Stimulated activated CD8-positive, alpha-beta memory T cell treated with anti-CD3 and anti-CD28 coated beads, Interleukin-7, amount 100 ng/mL, for 24 hours (primary cell): Measurements from ENCODE around the gene DSC2.

Experiments
- DNase-seq: peaks from one replicate; pipeline ENCODE4 v3.0.0-alpha.2; 2020; ENCODE audit warnings: low read depth

Gene DSC2

DNA sequence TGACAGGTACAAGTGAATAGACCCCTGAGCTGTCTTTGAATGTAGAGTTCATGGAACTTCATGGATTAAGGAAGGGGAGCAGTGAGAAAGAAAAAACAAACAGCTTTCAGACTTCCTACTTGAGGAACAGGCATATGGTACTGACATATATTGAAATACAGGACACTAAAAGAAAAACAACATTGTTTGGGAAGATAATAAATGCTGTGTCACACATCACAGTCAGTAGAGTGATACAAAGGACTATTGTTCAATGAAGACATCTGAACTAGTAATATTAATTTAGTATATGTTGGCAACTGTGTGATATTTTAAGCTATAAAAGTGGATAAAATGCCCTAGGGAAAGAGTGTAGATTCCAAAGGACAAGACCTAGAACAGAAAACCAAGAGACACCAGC, 3.3 kb downstream of the DSC2 start:
- DNase-seq: no peak

DNA sequence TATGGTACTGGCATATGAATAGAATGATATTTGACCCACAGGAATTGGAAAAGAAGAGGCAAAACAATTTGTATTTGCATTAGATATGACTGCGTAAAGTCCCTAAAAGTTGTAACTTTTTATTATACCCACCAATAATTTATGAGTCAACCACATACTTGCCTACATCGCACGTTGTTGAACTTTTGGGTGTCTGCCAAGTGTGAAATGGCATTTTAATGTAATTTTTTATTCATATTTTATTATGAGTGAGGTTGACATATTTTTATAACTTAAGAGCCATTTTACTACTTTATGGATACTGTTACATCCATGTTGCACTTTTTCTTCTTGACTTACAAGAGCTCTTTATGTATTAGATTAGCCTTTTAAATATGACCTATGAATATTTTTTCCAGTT, 4.6 kb downstream of the DSC2 start:
- DNase-seq: no peak

- no peak for DNase-seq
Observed at GRCh38 chr18:31093880-31094279, 8.3 kb downstream of the DSC2 start.

DNA sequence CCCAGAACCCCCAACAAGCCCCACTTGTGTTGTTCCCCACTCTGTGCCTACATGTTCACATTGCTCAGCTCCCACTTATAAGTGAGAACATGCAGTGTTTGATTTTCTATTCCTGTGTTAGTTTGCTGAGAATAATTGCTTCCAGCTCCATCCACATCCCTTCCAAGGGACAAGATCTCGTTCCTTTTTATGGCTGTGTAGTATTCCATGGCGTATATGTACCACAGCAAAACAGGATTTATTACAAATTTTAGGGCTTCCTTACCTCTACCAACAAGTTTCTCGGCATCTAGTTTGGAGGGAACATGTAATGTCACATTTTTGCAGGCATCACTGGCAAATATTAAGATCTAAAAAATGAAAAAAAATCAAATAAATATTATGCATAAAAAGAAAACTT, 8.9 kb downstream of the DSC2 start:
- DNase-seq: no peak

DNA sequence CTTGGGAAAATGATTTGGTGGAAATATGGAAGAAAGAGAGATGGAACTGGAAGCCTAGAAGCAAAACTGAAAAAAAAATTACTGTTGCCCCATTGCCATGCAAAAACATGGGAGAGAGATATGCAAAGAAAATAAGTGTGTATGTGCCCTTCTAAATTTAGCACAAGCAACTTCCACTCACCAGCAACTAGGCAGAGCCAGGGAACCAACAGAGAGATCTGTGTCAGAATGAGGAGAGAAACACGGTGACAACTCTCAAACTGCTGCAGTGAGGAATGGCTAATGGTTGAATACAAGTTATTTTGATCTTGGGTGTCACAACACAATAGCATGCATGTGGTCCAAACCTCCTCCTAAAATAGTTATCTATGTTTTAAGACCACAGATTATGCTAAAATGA, 10.9 kb downstream of the DSC2 start:
- DNase-seq: no peak

DNA sequence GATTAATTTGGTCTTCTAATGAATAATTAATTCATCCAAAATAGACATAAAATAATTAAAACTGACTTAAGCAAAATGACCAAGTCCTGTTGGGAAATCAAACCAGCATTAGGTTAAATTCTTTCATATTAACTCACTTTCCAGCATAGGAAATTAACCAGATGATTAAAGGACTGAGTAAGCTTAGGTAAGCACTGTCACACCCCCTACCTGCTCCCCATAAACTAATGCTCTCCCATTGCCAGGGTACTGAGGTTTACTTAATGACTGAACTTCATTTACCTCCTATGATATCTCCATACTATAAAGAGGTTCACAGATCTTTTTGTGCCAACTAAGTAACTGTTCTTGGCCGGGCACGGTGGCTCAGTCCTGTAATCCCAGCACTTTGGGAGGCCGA, 13.7 kb downstream of the DSC2 start:
- DNase-seq: no peak

DNA sequence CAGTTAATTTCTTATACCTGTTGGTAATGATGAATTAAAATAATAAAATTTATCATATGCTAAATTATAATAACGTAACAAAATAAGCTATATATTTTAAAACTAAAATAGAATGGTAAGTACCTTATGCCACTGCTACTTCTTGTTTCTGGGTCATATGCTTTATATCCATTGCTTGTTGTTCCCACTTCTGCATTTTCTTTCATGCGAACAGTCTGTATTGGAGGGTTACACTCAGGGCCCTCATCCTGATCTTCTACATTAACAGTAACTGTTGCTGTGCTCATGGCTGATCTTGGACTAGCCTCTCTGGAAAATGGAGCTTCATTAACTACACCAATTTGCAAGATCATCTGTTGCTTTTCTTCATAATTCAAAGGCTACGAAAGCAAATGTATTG, 22.2 kb downstream of the DSC2 start:
- DNase-seq: no peak

DNA sequence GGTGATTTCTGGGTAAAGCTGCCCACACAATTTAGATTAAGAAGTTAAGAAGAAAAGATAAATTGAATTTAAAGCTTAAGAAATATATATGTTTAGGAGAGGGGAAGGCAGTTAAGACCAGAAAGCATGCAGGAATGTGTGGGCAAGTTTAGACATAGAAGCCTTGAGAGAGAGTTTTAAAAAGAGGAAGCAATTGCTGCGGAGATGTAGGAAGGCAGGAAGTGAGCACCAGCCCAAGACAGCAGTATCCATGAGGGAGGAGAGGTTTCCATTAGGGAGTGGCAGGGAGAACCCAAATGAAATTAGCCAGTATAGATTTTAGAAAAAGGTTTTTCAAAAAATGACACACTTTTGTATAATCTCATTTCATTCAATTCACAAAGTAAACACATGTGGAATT, 24.3 kb downstream of the DSC2 start:
- DNase-seq: no peak

DNA sequence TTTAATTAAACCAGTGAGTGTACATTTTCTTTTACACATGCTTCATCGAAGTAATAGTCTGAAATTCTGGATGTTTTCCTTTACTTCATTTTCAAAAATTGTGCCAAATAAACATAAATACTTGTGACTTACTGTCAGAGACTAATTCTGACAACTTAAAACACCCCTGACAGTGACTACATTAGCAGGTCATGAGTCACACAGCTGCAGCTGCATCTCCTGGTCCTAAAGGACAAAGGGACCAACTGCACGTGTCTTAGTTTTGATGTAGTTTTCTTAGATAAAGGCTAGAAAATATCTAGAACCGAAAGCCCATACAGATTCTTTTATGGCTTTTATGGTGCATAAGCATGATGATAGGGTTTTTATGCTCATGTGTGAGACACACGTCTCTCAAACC, 30.0 kb downstream of the DSC2 start:
- no peak for DNase-seq

DNA sequence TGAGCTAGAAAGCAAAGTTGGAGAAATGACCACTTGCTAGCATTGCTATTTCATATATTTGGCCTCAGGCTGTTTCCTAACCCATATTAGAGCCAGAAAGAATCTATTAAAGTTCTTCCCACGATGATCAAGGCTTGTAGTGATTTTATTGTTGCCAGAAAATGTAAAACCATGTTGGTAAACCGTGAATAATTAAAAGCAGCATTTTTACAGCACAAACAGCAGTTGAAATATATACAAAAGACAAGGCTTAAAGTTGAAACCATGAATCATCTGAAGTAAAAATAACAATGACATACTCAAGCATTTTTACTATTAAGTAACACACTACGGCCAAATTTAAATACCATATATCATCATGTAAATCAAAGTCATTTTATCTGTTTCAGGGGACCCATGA, 32.0 kb downstream of the DSC2 start:
- no peak for DNase-seq

DNA sequence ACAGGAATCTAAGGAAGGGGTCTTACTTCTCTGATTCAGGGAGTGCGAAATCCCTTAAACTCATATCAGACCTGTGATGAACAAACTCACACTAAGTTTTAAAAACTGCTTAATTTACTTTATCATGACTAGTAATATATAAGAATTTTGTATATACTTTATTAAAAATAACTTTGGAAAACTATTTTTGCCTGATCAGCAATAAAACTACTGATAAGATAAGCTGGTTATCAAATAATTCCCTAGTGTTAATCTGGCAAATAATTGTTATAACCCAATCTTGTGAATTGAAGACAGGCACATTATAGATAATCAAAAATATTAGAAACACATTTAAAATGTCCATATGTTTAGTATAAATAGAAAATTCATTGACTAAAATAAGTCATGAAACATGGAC, 36.0 kb downstream of the DSC2 start:
- DNase-seq: no peak

DNA sequence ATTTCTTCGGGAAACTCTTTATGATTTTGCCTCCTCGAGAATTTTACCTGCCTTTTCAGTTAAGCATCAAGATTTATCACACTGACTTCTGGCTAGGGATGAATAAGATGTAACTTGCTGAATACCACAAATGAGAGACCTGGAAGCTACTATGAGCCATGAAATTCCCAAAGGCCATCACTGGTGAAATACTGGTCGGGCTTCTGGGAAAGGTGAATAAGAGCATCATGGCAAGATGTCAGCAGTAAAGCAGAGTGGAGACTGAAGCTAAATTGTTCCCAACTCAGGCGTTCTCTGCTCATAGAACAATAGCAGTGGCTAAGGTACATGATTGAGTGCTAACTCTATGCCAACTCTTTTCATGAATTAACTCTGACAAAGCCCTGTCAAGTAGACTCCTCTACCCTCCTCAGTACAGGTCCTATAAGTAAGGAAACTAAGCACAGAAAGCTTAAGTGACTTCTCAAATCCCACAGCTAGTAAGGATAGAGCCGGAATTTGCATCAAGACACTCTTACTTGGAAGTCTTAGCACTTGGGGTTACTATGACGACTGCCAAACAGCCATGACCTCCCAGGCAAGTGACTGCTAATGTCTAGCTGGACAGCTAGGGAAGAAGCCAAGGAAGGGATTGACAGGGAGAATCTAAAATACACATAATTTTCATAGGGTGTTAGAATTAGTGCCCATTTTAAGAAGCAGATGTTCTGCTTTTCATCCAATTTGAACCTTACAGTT, 37.0 kb downstream of the DSC2 start:
- no peak for DNase-seq

- no peak for DNase-seq
Observed at GRCh38 chr18:31064130-31064529, 38.1 kb downstream of the DSC2 start.

DNA sequence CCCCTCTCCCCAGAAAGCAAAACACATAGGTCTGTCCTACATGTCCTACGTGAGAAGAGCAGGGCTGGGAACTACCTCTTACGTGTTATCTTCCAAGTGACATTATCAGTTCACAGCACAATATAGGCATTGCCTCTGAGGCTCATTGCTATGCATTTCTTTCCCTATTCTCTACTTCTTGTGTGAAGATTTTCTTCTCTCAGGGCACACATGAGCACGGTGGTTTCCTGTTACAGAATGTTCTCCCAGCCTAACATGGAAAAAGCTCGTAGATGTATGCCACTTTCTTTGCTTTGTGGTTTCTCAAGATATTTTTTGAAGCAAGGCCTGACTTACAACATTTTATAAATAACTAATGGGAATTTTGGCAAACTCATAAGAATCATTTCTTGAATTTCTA, 40.3 kb downstream of the DSC2 start:
- DNase-seq: no peak

DNA sequence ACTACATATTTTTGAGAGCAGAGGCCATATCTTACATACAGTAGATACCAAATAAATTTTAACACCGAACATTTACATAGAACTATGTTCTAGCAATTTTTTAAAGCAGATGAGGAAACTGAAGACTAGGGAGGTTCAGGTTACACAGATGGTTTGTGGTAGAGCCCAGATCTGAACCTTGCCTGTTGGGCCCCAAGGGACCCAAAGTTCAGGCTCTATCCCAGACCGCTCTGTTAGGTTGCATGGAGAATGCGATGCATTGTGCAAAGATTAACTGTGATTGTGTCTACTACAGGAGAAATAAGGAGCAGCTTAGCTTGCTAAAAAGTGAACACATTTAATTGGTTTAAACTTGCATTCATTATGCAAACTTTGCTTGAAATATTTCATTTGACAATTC, 43.3 kb downstream of the DSC2 start:
- DNase-seq: no peak

GRCh38 chr18:31057917-31058316, 44.3 kb downstream of the DSC2 start:
- DNase-seq: no peak

- no peak for DNase-seq
Observed at GRCh38 chr18:31057051-31057450, 45.2 kb downstream of the DSC2 start.

- DNase-seq: no peak
Observed at GRCh38 chr18:31056296-31056695, 45.9 kb downstream of the DSC2 start.

- DNase-seq: no peak
Observed at GRCh38 chr18:31050635-31051034, 51.6 kb downstream of the DSC2 start.

GRCh38 chr18:31049189-31049588, 53.0 kb downstream of the DSC2 start:
- DNase-seq: no peak

- no peak for DNase-seq
Observed at GRCh38 chr18:31048216-31048615, 54.0 kb downstream of the DSC2 start.

DNA sequence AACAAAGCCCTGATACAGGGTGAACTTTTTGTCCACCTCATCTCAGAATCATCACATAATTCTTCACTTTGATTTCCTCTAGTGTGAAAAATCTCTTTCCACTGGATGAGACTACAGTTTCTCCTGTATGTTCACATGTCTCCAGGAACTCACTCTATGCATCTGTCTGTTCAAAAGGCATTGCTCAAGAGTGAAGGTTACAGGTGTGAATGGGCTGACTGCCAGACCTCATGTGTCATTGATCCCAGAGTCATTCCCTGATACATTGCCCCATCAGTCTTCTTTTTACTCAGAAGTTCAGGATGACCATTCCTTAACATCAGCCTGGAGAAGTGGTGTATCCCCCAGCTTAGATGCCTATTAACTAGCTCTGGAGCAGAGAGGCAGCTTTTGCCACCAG, 55.3 kb downstream of the DSC2 start:
- DNase-seq: no peak

- DNase-seq: no peak
Observed at GRCh38 chr18:31045599-31045998, 56.6 kb downstream of the DSC2 start.

- no peak for DNase-seq
Observed at GRCh38 chr18:31044926-31045325, 57.3 kb downstream of the DSC2 start.

DNA sequence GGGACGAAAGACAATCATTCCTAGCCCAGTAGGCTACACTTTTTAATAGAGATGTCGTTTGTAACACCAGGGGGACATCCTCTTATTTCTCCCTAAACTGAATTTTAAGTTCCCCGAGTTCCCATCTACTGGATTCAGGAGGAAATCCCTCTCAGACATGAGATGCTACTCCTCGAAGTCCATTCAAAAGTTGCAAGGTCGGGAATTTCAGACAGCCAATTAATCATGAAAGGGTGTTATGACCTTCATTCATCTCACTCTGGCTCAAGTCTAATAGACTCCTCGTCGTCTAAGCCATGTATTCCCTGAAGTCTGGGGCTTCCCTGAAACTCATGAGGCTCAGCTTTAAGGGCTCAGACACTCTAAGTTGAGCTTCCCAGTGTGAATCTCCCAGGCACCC, 58.5 kb downstream of the DSC2 start:
- no peak for DNase-seq
